Caco-2 (cell line): ENCODE data around the gene TOMM40. TPM values are rescaled to one million over a fixed set of nuclear protein-coding genes. Genes with fewer than 3 reads are reported as not detected.
"Not testable (repeated sequence)": the region's sequence is repeated elsewhere in the genome, so short reads cannot be mapped to it uniquely, and the experiment has no call there.

Source experiments
- BruUV-seq: library from RNA; stranded (reverse); fragments of 400-500 nt; replicated peaks from 2 replicates; lab custom pipeline; 2021; lab: Mats Ljungman, UMichigan
- CTCF ChIA-PET: fragments of 300-600 bp; sonication (Branson Sonifier 250); formaldehyde crosslinking; loops from one replicate; lab custom pipeline; 2022; ENCODE audit warnings: antibody characterized with exemption; lab: Charles Lee
- POLR2A ChIA-PET: fragments of 300-600 bp; sonication (Branson Sonifier 250); formaldehyde crosslinking; loops from one replicate; lab custom pipeline; 2022; ENCODE audit warnings: antibody characterized with exemption; lab: Charles Lee
- DNase-seq, 2 experiments: peaks; one replicate each; pipeline versions ENCODE4 v3.0.0 to v3.0.0-alpha.2; 2020 to 2022
- H3K27me3 ChIP-seq: replicated peaks from 2 replicates; pipeline ENCODE4 v1.6.0; 2011; ENCODE audit warnings: low read length; ENCODE audit not compliant: control insufficient read depth, insufficient read depth
- H3K36me3 ChIP-seq: 2 replicates; pipeline ENCODE4 v1.5.1; 2011; ENCODE audit warnings: low read length; ENCODE audit not compliant: control insufficient read depth, insufficient read depth
- H3K4me1 ChIP-seq: fragments of 250-450 bp; sonication (Bioruptor Pico); 2 replicates; pipeline ENCODE4 v1.5.1; 2020; ENCODE audit warnings: mild to moderate bottlenecking
- H3K4me3 ChIP-seq: 2 replicates; pipeline ENCODE4 v1.5.1; 2011; ENCODE audit warnings: low read depth, mild to moderate bottlenecking, control low read depth, low read length
- H3K9me3 ChIP-seq: fragments of 250-450 bp; sonication (Bioruptor Pico); 2 replicates; pipeline ENCODE4 v1.5.1; 2020; ENCODE audit warnings: mild to moderate bottlenecking, moderate library complexity
- H3K27ac Mint-ChIP-seq: one replicate; pipeline ENCODE4 v1.8.0; 2022; ENCODE audit warnings: mixed read lengths; ENCODE audit not compliant: unreplicated experiment
- H3K27me3 Mint-ChIP-seq: one replicate; pipeline ENCODE4 v1.8.0; 2022; ENCODE audit warnings: mixed read lengths; ENCODE audit not compliant: insufficient read depth, unreplicated experiment
- H3K36me3 Mint-ChIP-seq: one replicate; pipeline ENCODE4 v1.8.0; 2022; ENCODE audit warnings: mild to moderate bottlenecking, mixed read lengths; ENCODE audit not compliant: insufficient read depth, unreplicated experiment
- H3K4me1 Mint-ChIP-seq: one replicate; pipeline ENCODE4 v1.8.0; 2022; ENCODE audit warnings: low read depth, mixed read lengths; ENCODE audit not compliant: unreplicated experiment
- H3K4me3 Mint-ChIP-seq: one replicate; pipeline ENCODE4 v1.8.0; 2022; ENCODE audit warnings: mild to moderate bottlenecking, moderate library complexity, mixed read lengths; ENCODE audit not compliant: unreplicated experiment
- H3K9me3 Mint-ChIP-seq: one replicate; pipeline ENCODE4 v1.8.0; 2022; ENCODE audit warnings: mixed read lengths; ENCODE audit not compliant: unreplicated experiment
- intact Hi-C: fragments of 100-400 bp; cut with micrococcal nuclease; formaldehyde crosslinking; loops from one replicate; pipeline ENCODE4 v1.10.0; 2022; ENCODE audit not compliant: unreplicated experiment
- total RNA-seq: library from RNA; stranded (reverse); gene quantifications from 2 replicates; pipeline ENCODE4 v1.2.3, GENCODE V29; 2022
- TF ChIP-seq, protein P1 (sequence below), 2 experiments: fragments of 200-600 bp in 1 of 2; IDR thresholded peaks; 1 replicate in 1 of 2; 2 replicates in 1 of 2; pipeline versions ENCODE4 v1.5.1 to v1.8.0; 2011 to 2022; ENCODE audit warnings: antibody characterized with exemption in 1 of 2, control low read depth in 1 of 2, inconsistent platforms in 1 of 2, low read depth in 1 of 2, low read length in 1 of 2, mild to moderate bottlenecking in 1 of 2, moderate library complexity in 1 of 2; ENCODE audit not compliant: insufficient read depth in 1 of 2, severe bottlenecking in 1 of 2, unreplicated experiment in 1 of 2

TOMM40 gene
- total RNA-seq, 1 experiment from 2014 or later, result 205 TPM

DNA sequence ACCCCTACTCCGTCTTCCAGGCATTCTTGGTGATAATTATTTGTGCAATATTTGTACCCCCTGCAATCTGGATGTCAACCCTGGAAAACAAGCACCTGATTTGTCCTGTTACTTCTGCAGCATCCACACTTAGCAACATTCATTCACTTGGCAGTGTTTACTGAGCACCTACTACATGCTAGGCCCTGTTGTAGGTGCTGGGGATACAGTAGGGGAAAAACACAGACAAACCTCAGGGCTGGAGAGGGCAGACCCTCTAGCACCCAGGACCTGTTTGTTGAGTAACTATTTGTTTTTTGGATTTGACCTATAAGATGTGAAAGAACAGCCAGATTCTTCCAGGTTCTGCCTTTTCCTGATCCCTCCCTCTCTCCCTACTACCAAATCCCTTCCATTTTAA is 35.4 kb upstream of the TOMM40 start:
- H3K4me3 Mint-ChIP-seq, result no peak overlapping the region
- no peaks in the 10 kb centered on the region for H3K9me3 Mint-ChIP-seq
- H3K4me1 ChIP-seq, result peaks cover 5% of the 10 kb centered on the region
- TSS peak; percentile 10 for BruUV-seq
- H3K4me3 ChIP-seq, result no peak overlapping the region
- H3K27ac Mint-ChIP-seq, result no peak overlapping the region
- H3K27me3 ChIP-seq, result no peaks in the 10 kb centered on the region
- no peaks in the 10 kb centered on the region for H3K27me3 Mint-ChIP-seq
- DNase-seq, result no peak
- no peaks in the 10 kb centered on the region for H3K9me3 ChIP-seq
- POLR2A ChIA-PET, result no interaction called here
- CTCF ChIA-PET, result no interaction called here
- peaks cover 4% of the 10 kb centered on the region; the same call in 1 of the 2 replicates for H3K36me3 ChIP-seq
- intact Hi-C loops, result no loop called here
- peaks cover 23% of the 10 kb centered on the region for H3K4me1 Mint-ChIP-seq
- peaks cover 88% of the 10 kb centered on the region for H3K36me3 Mint-ChIP-seq
- TF ChIP-seq, protein P1, sequence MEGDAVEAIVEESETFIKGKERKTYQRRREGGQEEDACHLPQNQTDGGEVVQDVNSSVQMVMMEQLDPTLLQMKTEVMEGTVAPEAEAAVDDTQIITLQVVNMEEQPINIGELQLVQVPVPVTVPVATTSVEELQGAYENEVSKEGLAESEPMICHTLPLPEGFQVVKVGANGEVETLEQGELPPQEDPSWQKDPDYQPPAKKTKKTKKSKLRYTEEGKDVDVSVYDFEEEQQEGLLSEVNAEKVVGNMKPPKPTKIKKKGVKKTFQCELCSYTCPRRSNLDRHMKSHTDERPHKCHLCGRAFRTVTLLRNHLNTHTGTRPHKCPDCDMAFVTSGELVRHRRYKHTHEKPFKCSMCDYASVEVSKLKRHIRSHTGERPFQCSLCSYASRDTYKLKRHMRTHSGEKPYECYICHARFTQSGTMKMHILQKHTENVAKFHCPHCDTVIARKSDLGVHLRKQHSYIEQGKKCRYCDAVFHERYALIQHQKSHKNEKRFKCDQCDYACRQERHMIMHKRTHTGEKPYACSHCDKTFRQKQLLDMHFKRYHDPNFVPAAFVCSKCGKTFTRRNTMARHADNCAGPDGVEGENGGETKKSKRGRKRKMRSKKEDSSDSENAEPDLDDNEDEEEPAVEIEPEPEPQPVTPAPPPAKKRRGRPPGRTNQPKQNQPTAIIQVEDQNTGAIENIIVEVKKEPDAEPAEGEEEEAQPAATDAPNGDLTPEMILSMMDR (IDR thresholded peaks at IDR 0.05; ENCODE audit: insufficient read depth in 1 of 2, low read depth in 1 of 2, low read length in 1 of 2, severe bottlenecking in 1 of 2, unreplicated experiment in 1 of 2), result no peak

DNA sequence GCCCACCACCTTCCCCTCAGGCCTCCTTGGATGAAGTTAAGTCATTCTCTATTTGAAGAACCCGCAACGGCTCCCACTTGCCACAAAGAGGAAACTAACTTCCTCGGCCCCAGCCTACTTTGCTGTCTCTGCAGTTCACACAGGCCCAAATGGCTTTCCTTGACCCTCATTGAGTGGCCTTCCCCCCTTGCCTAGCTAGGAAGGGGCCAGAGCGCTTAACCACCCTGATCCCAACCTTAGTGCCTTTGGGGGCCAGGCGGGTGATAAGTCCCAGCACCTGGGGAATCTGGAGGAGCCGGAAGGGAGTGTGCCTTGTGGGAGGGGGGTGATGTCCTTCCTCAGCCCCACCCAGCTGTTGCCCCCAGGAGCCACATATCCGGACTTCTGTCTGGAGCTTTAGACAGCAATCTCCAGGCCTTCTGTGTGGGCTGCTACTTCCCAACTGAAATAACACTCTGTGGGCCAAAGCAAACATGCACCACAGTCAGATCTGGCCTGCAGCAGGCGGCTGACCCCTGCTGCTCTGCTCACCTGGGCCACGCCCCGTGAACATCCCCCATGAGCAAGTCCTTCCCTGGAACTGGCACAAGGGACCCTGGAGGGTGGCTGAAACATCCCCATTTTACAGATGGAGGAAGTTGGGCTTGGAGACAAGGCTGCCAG is 34.5 kb upstream of the TOMM40 start:
- Histone ChIP-seq H3K4me3 (no peak overlapping the region), H3K4me1 (peaks cover 3% of the 10 kb centered on the region; the same call in 1 of the 2 replicates), H3K27me3 (no peaks in the 10 kb centered on the region), H3K36me3 (peaks cover 1% of the 10 kb centered on the region; the same call in 1 of the 2 replicates), H3K9me3 (no peaks in the 10 kb centered on the region)
- no peak for DNase-seq
- Mint-ChIP-seq H3K27ac (peak overlapping the region; percentile 76), H3K9me3 (no peaks in the 10 kb centered on the region), H3K27me3 (no peaks in the 10 kb centered on the region), H3K36me3 (peaks cover 88% of the 10 kb centered on the region), H3K4me3 (no peak overlapping the region), H3K4me1 (peaks cover 17% of the 10 kb centered on the region)
- intact Hi-C loops, result no loop called here
- ChIA-PET CTCF (no interaction called here), POLR2A (interaction anchor here (0.6 kb wide), 1 partner anchor 10 kb away, joined by 3 read pairs; the partner anchor contains the start of gene NECTIN2)
- TF ChIP-seq, protein P1 (IDR thresholded peaks at IDR 0.05; ENCODE audit: insufficient read depth in 1 of 2, low read depth in 1 of 2, low read length in 1 of 2, severe bottlenecking in 1 of 2, unreplicated experiment in 1 of 2), result no peak
- BruUV-seq, result no TSS peak

DNA sequence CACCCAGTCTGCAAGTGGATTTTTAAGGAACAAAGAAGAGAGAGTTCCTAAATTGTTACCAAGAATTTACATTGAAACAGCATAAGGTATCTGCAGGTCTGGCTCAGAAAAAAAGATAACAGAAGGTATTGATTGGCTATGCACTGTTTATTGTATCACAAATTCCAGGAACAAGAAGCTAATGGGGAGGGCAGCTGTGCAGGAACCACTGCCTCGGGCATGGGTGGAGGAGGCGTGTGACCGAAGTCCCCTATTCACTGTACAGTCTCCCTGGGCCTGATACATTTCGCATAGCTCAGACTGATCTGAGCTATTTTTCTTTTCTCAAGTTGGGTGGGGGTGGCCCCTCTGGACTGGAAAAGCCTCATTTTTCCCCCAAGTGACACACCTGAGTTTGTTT is 33.2 kb upstream of the TOMM40 start:
- TF ChIP-seq, protein P1 (IDR thresholded peaks at IDR 0.05; ENCODE audit: insufficient read depth in 1 of 2, low read depth in 1 of 2, low read length in 1 of 2, severe bottlenecking in 1 of 2, unreplicated experiment in 1 of 2), result no peak
- no TSS peak for BruUV-seq

DNA sequence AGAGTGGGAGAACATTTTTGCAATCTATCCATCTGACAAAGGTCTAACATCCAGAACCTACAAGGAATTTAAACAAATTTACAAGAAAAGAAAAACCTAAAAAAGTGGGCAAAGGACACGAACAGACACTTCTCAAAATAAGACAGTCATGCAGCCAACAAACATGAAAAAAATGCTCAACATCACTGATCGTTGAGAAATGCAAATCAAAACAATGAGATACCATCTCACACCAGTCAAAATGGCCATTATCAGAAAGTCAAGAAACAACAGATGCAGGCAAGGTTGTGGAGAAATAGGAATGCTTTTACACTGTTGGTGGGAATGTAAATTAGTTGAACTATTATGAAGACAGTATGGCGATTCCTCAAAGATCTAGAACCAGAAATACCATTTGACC is 29.5 kb upstream of the TOMM40 start:
- intact Hi-C loops, POLR2A ChIA-PET, BruUV-seq, H3K27me3 ChIP-seq, DNase-seq, H3K27me3 Mint-ChIP-seq, H3K4me3 ChIP-seq, H3K4me1 ChIP-seq, H3K9me3 ChIP-seq, H3K4me3 Mint-ChIP-seq, H3K9me3 Mint-ChIP-seq, CTCF ChIA-PET, H3K36me3 ChIP-seq: not testable (repeated sequence)
- H3K4me1 Mint-ChIP-seq, result peaks cover 15% of the 10 kb centered on the region
- peaks cover 92% of the 10 kb centered on the region for H3K36me3 Mint-ChIP-seq
- peak overlapping the region; percentile 56 for H3K27ac Mint-ChIP-seq

More for the DNA sequence above, 33.2 kb upstream of the TOMM40 start:
- H3K27me3 Mint-ChIP-seq, result no peaks in the 10 kb centered on the region
- CTCF ChIA-PET, result interaction anchor here (0.7 kb wide), 1 partner anchor 12 kb away, joined by 6 read pairs; no protein-coding TSS in a partner anchor
- H3K27ac Mint-ChIP-seq, result no peak overlapping the region
- H3K4me1 Mint-ChIP-seq, result peaks cover 16% of the 10 kb centered on the region
- peaks cover 86% of the 10 kb centered on the region for H3K36me3 Mint-ChIP-seq
- peaks cover 3% of the 10 kb centered on the region; the same call in 1 of the 2 replicates for H3K4me1 ChIP-seq
- intact Hi-C loops, result no loop called here
- no peak overlapping the region for H3K4me3 Mint-ChIP-seq
- POLR2A ChIA-PET, result interaction anchor here (0.5 to 0.7 kb wide), 2 partner anchors 21 to 52 kb away, joined by 3 read pairs; no protein-coding TSS in a partner anchor
- DNase-seq, result no peak
- no peaks in the 10 kb centered on the region for H3K9me3 Mint-ChIP-seq
- 0 out of 2 replicates have a peak, but pooled peaks cover 1% of the 10 kb centered on the region for H3K36me3 ChIP-seq
- H3K4me3 ChIP-seq, result no peak overlapping the region
- no peaks in the 10 kb centered on the region for H3K9me3 ChIP-seq
- no peaks in the 10 kb centered on the region for H3K27me3 ChIP-seq
